Measurements from ENCODE around the gene OSBPL3. TPM values are rescaled to one million over a fixed set of nuclear protein-coding genes. Genes with fewer than 3 reads are reported as not detected.

The OSBPL3 gene
- polyA plus RNA-seq, 1 of the 3 experiments (the other 2 are of a cell fraction), result 23.2 TPM

- no peak overlapping the region for H3K4me3 ChIP-seq (ENCODE audit: low read depth in 2 of 2, low read length in 1 of 2)
- H3K36me3 ChIP-seq (replicated peaks in 1 of 2; ENCODE audit: control insufficient read depth in 1 of 2, insufficient read depth in 2 of 2, low read length in 1 of 2), result peaks cover 12% of the 10 kb centered on the region in 2 experiments
- TF ChIP-seq TCF12 (IDR thresholded peaks at IDR 0.05) (peak; percentile 78), FOSL2 (IDR thresholded peaks at IDR 0.05; ENCODE audit: borderline replicate concordance, low read depth) (peak; percentile 65), RFX5 (IDR thresholded peaks at IDR 0.05; ENCODE audit: low read length) (no peak), RXRA (IDR thresholded peaks at IDR 0.05; ENCODE audit: borderline replicate concordance, low read depth) (peak; percentile 49; the same call in 1 of the 2 replicates), NFIC (IDR thresholded peaks at IDR 0.05; ENCODE audit: borderline replicate concordance) (peak; percentile 65; the same call in 1 of the 2 replicates), SIN3A (IDR thresholded peaks at IDR 0.05; ENCODE audit: borderline replicate concordance, low read depth, low read length) (0 out of 2 replicates have a peak, but pooled peaks have one; percentile 21), EP300 (IDR thresholded peaks at IDR 0.05; ENCODE audit: borderline replicate concordance in 1 of 2, low read depth in 1 of 2, low read length in 1 of 2) (peak in 1 of 2 experiments; percentile 29; a peak in 1 of 4 replicates), PBX3 (IDR thresholded peaks at IDR 0.05) (peak; percentile 74), JUND (IDR thresholded peaks at IDR 0.05) (peak; percentile 45), FOXJ3 (CRISPR knock-in tag; IDR thresholded peaks at IDR 0.05) (no peak)
- peaks cover 5% of the 10 kb centered on the region for H3K79me2 ChIP-seq (ENCODE audit: insufficient read depth)
- POLR2A ChIA-PET, result no interaction called here
- DNase-seq, result no peak
- no peaks in the 10 kb centered on the region for H3F3A ChIP-seq (replicated peaks; ENCODE audit: insufficient read depth)
- H3K9me2 ChIP-seq, result no peaks in the 10 kb centered on the region
- H3K27ac ChIP-seq (ENCODE audit: low read depth in 2 of 2, low read length in 1 of 2), result peak overlapping the region; percentile 23 to 36; a peak in 3 of 4 replicates
- H3K4me1 ChIP-seq (ENCODE audit: control insufficient read depth in 1 of 2, insufficient read depth in 2 of 2, low read depth in 1 of 2, low read length in 1 of 2), result peaks cover 0 to 29% of the 10 kb centered on the region in 2 experiments; a peak in 2 of 4 replicates
- no peaks in the 10 kb centered on the region; the same call in 1 of the 2 replicates for H4K20me1 ChIP-seq (ENCODE audit: insufficient read depth)
- no peaks in the 10 kb centered on the region for H3K27me3 ChIP-seq (ENCODE audit: insufficient read depth)
- H2AFZ ChIP-seq (ENCODE audit: low read depth), result no peak overlapping the region
- no peaks in the 10 kb centered on the region for H3K9me3 ChIP-seq
- CTCF ChIA-PET, result interaction anchor here (0.8 to 2.0 kb wide), 5 partner anchors 10 to 54 kb away, joined by 3 to 5 read pairs (median 4); no protein-coding TSS in a partner anchor
- WGBS (ENCODE audit: low lambda C conversion rate), result 34% methylated on average over 3 of the region's 3 CpGs
- no peak overlapping the region for H3K9ac ChIP-seq
- H3K4me2 ChIP-seq, result no peak overlapping the region
Observed at GRCh38 chr7:24882989-24883621, 96.9 kb downstream of the OSBPL3 start.

- TF ChIP-seq TCF12 (IDR thresholded peaks at IDR 0.05) (no peak), CTCF (IDR thresholded peaks at IDR 0.05) (peak; percentile 49)
- DNase-seq, result no peak
- WGBS (ENCODE audit: low lambda C conversion rate), result 84% methylated on average over 4 of the region's 4 CpGs
- Histone ChIP-seq H3K79me2 (ENCODE audit: insufficient read depth) (no peaks in the 10 kb centered on the region; the same call in 1 of the 2 replicates), H3K9me2 (no peaks in the 10 kb centered on the region), H3K4me3 (ENCODE audit: low read depth in 2 of 2, low read length in 1 of 2) (no peak overlapping the region), H3K4me1 (ENCODE audit: control insufficient read depth in 1 of 2, insufficient read depth in 2 of 2, low read depth in 1 of 2, low read length in 1 of 2) (peaks cover 0 to 29% of the 10 kb centered on the region in 2 experiments; a peak in 2 of 4 replicates), H2AFZ (ENCODE audit: low read depth) (no peak overlapping the region), H3K27ac (ENCODE audit: low read depth in 2 of 2, low read length in 1 of 2) (no peak overlapping the region), H3F3A (replicated peaks; ENCODE audit: insufficient read depth) (no peaks in the 10 kb centered on the region), H3K9ac (no peak overlapping the region), H4K20me1 (ENCODE audit: insufficient read depth) (no peaks in the 10 kb centered on the region; the same call in 1 of the 2 replicates), H3K4me2 (no peak overlapping the region), H3K36me3 (replicated peaks in 1 of 2; ENCODE audit: control insufficient read depth in 1 of 2, insufficient read depth in 2 of 2, low read length in 1 of 2) (peaks cover 3 to 12% of the 10 kb centered on the region in 2 experiments), H3K27me3 (ENCODE audit: insufficient read depth) (no peaks in the 10 kb centered on the region), H3K9me3 (no peaks in the 10 kb centered on the region)
- ChIA-PET CTCF (interaction anchor here (0.9 to 2.4 kb wide), 7 partner anchors 13 to 217 kb away, joined by 3 to 7 read pairs (median 5); no protein-coding TSS in a partner anchor), POLR2A (no interaction called here)
Observed at GRCh38 chr7:24881623-24882022, 98.4 kb downstream of the OSBPL3 start.

Measured in SK-N-SH (cell line).